K562 (cell line): Measurements from ENCODE around the gene PIK3R1. TPM values are rescaled to one million over a fixed set of nuclear protein-coding genes. Genes with fewer than 3 reads are reported as not detected.

Experiments
- ATAC-seq: fragments of 200-7000 bp; cut with Tn5 transposase; 3 replicates; pipeline ENCODE4 v1.9.1; 2020; ENCODE audit warnings: moderate library complexity
- BruUV-seq: library from RNA; stranded (reverse); fragments of 400-500 nt; replicated peaks from 2 replicates; lab custom pipeline; 2021; lab: Mats Ljungman, UMichigan
- CTCF ChIA-PET: fragments of 300-600 bp; formaldehyde crosslinking; extraction: SDS; loops from one replicate; lab custom pipeline; 2021; ENCODE audit warnings: low intra/inter-chr PET ratio; lab: Yijun Ruan, JAX
- POLR2A ChIA-PET: fragments of 300-600, 350-650 bp; sonication (Branson Sonifier 250); formaldehyde crosslinking; extraction: SDS; loops from one replicate; lab custom pipeline; 2021; ENCODE audit warnings: antibody characterized with exemption, inconsistent platforms; lab: Yijun Ruan, JAX
- DNase-seq, 4 experiments: peaks; one replicate each; pipeline versions ENCODE4 v3.0.0 to v3.0.0-alpha.2; 2011 to 2018; ENCODE audit warnings: low spot score in 3 of 4, mixed read lengths in 3 of 4; ENCODE audit errors: extremely low read depth in 1 of 4
- FAIRE-seq: peaks from 2 replicates; lab custom pipeline; 2011; peaks lifted over from hg19 to GRCh38; lab: Jason Lieb, UNC
- H2AFZ ChIP-seq: 2 replicates; pipeline ENCODE4 v1.6.0; 2011; ENCODE audit warnings: low read depth, low read length, control low read depth, inconsistent platforms
- H3K27ac ChIP-seq: fragments of 200-600 bp; 3 replicates; pipeline ENCODE4 v1.8.0; 2011; ENCODE audit warnings: low read depth, mild to moderate bottlenecking, control low read depth, inconsistent platforms, low read length, moderate library complexity, mixed read lengths; ENCODE audit errors: extremely low read depth
- H3K27me3 ChIP-seq, 2 experiments: fragments of 300-600 bp in 1 of 2; 2 replicates in 1 of 2; 3 replicates in 1 of 2; pipeline versions ENCODE4 v1.6.0 to v1.8.0; 2011; ENCODE audit warnings: inconsistent platforms in 2 of 2, low read length in 2 of 2, mild to moderate bottlenecking in 1 of 2, mixed read lengths in 1 of 2, moderate library complexity in 1 of 2; ENCODE audit not compliant: control insufficient read depth in 2 of 2, insufficient read depth in 2 of 2
- H3K36me3 ChIP-seq: fragments of 300-600 bp; 3 replicates; pipeline ENCODE4 v1.8.0; 2011; ENCODE audit warnings: mild to moderate bottlenecking, low read length, inconsistent platforms; ENCODE audit not compliant: control insufficient read depth, insufficient read depth
- H3K4me1 ChIP-seq, 2 experiments: fragments of 200-600 bp in 1 of 2; replicated peaks in 1 of 2; 2 replicates in 1 of 2; 3 replicates in 1 of 2; pipeline versions ENCODE4 v1.5.1 to v1.8.0; 2011; ENCODE audit warnings: inconsistent platforms in 2 of 2, low read length in 2 of 2, mild to moderate bottlenecking in 1 of 2, mixed read lengths in 1 of 2, moderate library complexity in 1 of 2; ENCODE audit not compliant: control insufficient read depth in 2 of 2, insufficient read depth in 2 of 2
- H3K4me2 ChIP-seq: 2 replicates; pipeline ENCODE4 v1.6.1; 2011; ENCODE audit warnings: low read length, control low read depth, inconsistent platforms, mixed read lengths; ENCODE audit not compliant: insufficient read depth
- H3K4me3 ChIP-seq: fragments of 200-600 bp; sonication (generic), shearing (Covaris generic); 2 replicates; pipeline ENCODE4 v1.5.1; 2016; ENCODE audit warnings: control low read depth, inconsistent platforms
- H3K79me2 ChIP-seq: fragments of 200-600 bp; 3 replicates; pipeline ENCODE4 v1.8.0; 2011; ENCODE audit warnings: low read length, inconsistent platforms; ENCODE audit not compliant: control insufficient read depth, insufficient read depth
- H3K9ac ChIP-seq, 2 experiments: 2 replicates each; pipeline versions ENCODE4 v1.6.0 to v1.6.1; 2011; ENCODE audit warnings: low read depth in 2 of 2, low read length in 2 of 2, control low read depth in 1 of 2, inconsistent platforms in 1 of 2, mild to moderate bottlenecking in 1 of 2, mixed read lengths in 1 of 2; ENCODE audit not compliant: insufficient read depth in 1 of 2
- H3K9me1 ChIP-seq: one replicate; pipeline ENCODE4 v1.6.0; 2011; ENCODE audit warnings: inconsistent platforms, mild to moderate bottlenecking, low read length, moderate library complexity; ENCODE audit not compliant: control insufficient read depth, insufficient read depth
- H3K9me3 ChIP-seq: replicated peaks from 2 replicates; pipeline ENCODE4 v1.5.1; 2011; ENCODE audit warnings: low read depth, low read length, inconsistent platforms; ENCODE audit not compliant: control insufficient read depth, insufficient read depth
- H4K20me1 ChIP-seq: replicated peaks from 2 replicates; pipeline ENCODE4 v1.6.1; 2011; ENCODE audit warnings: low read length, inconsistent platforms, mixed read lengths; ENCODE audit not compliant: control insufficient read depth, insufficient read depth
- ADNP ChIP-seq: fragments of 200-800 bp; sonication (Bioruptor generic); IDR thresholded peaks from 2 replicates; pipeline ENCODE4 v1.6.1; 2016; ENCODE audit warnings: missing genetic modification characterization, missing compliant biosample characterization
- BHLHE40 ChIP-seq: IDR thresholded peaks from 2 replicates; pipeline ENCODE4 v1.6.1; 2011; ENCODE audit warnings: low read length, improper control_type of control experiment
- E2F3 ChIP-seq: fragments of 250-450 bp; sonication (Bioruptor Pico); IDR thresholded peaks from 2 replicates; pipeline ENCODE4 v1.4.0; 2020; ENCODE audit warnings: mild to moderate bottlenecking
- E2F6 ChIP-seq, 2 experiments: IDR thresholded peaks; 2 replicates each; pipeline ENCODE4 v1.6.1; 2011; ENCODE audit warnings: borderline replicate concordance in 1 of 2, control low read depth in 1 of 2, low read depth in 1 of 2, low read length in 1 of 2, mild to moderate bottlenecking in 1 of 2, mixed read lengths in 1 of 2, moderate library complexity in 1 of 2; ENCODE audit not compliant: insufficient read depth in 1 of 2, insufficient read length in 1 of 2, poor library complexity in 1 of 2, severe bottlenecking in 1 of 2; ENCODE audit errors: extremely low read depth in 1 of 2
- HDAC2 ChIP-seq: fragments of 450-650 bp; IDR thresholded peaks from 2 replicates; pipeline ENCODE4 v1.6.1; 2016; ENCODE audit warnings: mild to moderate bottlenecking
- HIVEP1 ChIP-seq: fragments of 250-450 bp; sonication (Bioruptor Pico); IDR thresholded peaks from 2 replicates; pipeline ENCODE4 v1.4.0; 2020; ENCODE audit warnings: mild to moderate bottlenecking
- HOXB6 ChIP-seq: fragments of 250-450 bp; sonication (Bioruptor Pico); IDR thresholded peaks from 2 replicates; pipeline ENCODE4 v1.5.1; 2022; ENCODE audit warnings: mild to moderate bottlenecking, borderline replicate concordance
- IRF1 ChIP-seq: sonication (generic); formaldehyde crosslinking; IDR thresholded peaks from 2 replicates; pipeline ENCODE4 v1.8.0; 2022; ENCODE audit warnings: missing genetic modification reagents, mild to moderate bottlenecking, borderline replicate concordance
- PKNOX1 ChIP-seq: fragments of 450-650 bp; IDR thresholded peaks from 2 replicates; pipeline ENCODE4 v1.6.1; 2016
- RCOR1 ChIP-seq, 2 experiments: IDR thresholded peaks; 2 replicates each; pipeline ENCODE4 v1.6.1; 2012; ENCODE audit warnings: low read depth in 2 of 2, low read length in 2 of 2, borderline replicate concordance in 1 of 2, improper control_type of control experiment in 1 of 2
- WGBS: fragments of 100-300 bp; shearing (Covaris generic); methylation state at CpG from one replicate; pipeline ENCODE4 v1.1.6; 2016; ENCODE audit warnings: low coverage, mixed read lengths; ENCODE audit not compliant: insufficient coverage; ENCODE audit errors: missing lambda C conversion rate; 5-methylcytosine and 5-hydroxymethylcytosine counted together
- in situ Hi-C: fragments of 300-500 bp; cut with MboI; formaldehyde crosslinking; loops from 4 replicates; pipeline ENCODE4 v1.15.0; 2018; ENCODE audit warnings: inconsistent platforms, mixed read lengths
- intact Hi-C: fragments of 100-400 bp; cut with micrococcal nuclease; formaldehyde crosslinking; loops from 2 replicates; pipeline ENCODE4 v1.14.2; 2022
- polyA plus RNA-seq, 8 experiments: library from polyadenylated mRNA; depleted of rRNA in 4 of 8; stranded (reverse) in 5 of 8; unstranded in 3 of 8; fragments of >200 nt; fragmentation: Nextera tagmentation in 2 of 8; fragmentation: Illumina TruSeq in 1 of 8; extraction: Ambion mirVana in 2 of 8; extraction: Trizol in 1 of 8; gene quantifications; 2 replicates each; pipeline versions ENCODE4 v1.2.1 to v1.2.3, GENCODE V29; 2011 to 2014; ENCODE audit warnings: inconsistent platforms in 1 of 8, missing spikeins in 1 of 8
- total RNA-seq, 7 experiments: library from RNA; depleted of rRNA in 6 of 7; stranded (reverse); fragments of >200 nt in 6 of 7; fragmentation: Illumina TruSeq in 2 of 7; extraction: Trizol in 2 of 7; gene quantifications; 2 replicates each; pipeline versions ENCODE4 v1.2.1 to v1.2.3, GENCODE V29; 2011 to 2021; ENCODE audit warnings: low replicate concordance in 1 of 7

PIK3R1 gene
- total and polyA plus RNA-seq, 9 of the 15 experiments (the other 6 are each of a cell fraction or from before 2014, with no cell fraction given): 1.1 to 9.7 (median 4.8) TPM

GRCh38 chr5:68314465-68314864, 98.9 kb downstream of the PIK3R1 start (continued):
- TF ChIP-seq IRF1 (CRISPR knock-in tag) (no peak), RCOR1 (IDR thresholded peaks at IDR 0.05; ENCODE audit: borderline replicate concordance in 1 of 2, low read depth in 2 of 2, low read length in 2 of 2) (peak in 1 of 2 experiments; percentile 49; a peak in 1 of 4 replicates), HDAC2 (0 out of 2 replicates have a peak, but pooled peaks have one; percentile 32), ADNP (tag) (peak; percentile 69; the same call in 1 of the 2 replicates), E2F3 (CRISPR knock-in tag) (no peak), E2F6 (IDR thresholded peaks at IDR 0.05; ENCODE audit: borderline replicate concordance in 1 of 2, extremely low read depth in 1 of 2, insufficient read depth in 1 of 2, insufficient read length in 1 of 2, low read depth in 1 of 2, low read length in 1 of 2, poor library complexity in 1 of 2, severe bottlenecking in 1 of 2) (no peak)
- TF ChIP-seq, all 486 proteins: peak for 7

GRCh38 chr5:68315679-68316271, 100.2 kb downstream of the PIK3R1 start:
- CTCF ChIA-PET: no interaction called here
- TF ChIP-seq BHLHE40: no peak
- TF ChIP-seq HOXB6: no peak
- 0 out of 2 replicates have a peak, but pooled peaks have one; percentile 2 for TF ChIP-seq PKNOX1
- TF ChIP-seq HIVEP1 (CRISPR knock-in tag): no peak
- TF ChIP-seq, all 486 proteins: peak for 1
- peak; percentile 50 for ATAC-seq
- H3K9me1 ChIP-seq: no peaks in the 10 kb centered on the region
- H3K27me3 ChIP-seq: no peaks in the 10 kb centered on the region
- intact Hi-C loops: no loop called here
- H3K9ac ChIP-seq: peak overlapping the region in 1 of 2 experiments; percentile 6; a peak in 1 of 4 replicates
- H2AFZ ChIP-seq: no peak overlapping the region
- no peak overlapping the region for H3K27ac ChIP-seq
- H3K4me2 ChIP-seq: no peak overlapping the region
- POLR2A ChIA-PET: interaction anchor here (1.5 to 1.8 kb wide), 2 partner anchors 8 to 14 kb away, joined by 5 to 7 read pairs; no protein-coding TSS in a partner anchor
- DNase-seq: no peak
- H3K4me3 ChIP-seq: no peak overlapping the region
- no peaks in the 10 kb centered on the region for H3K9me3 ChIP-seq
- no TSS peak for BruUV-seq
- in situ Hi-C loops: no loop called here
- H4K20me1 ChIP-seq: no peaks in the 10 kb centered on the region
- 57% methylated on average over 6 of the region's 6 CpGs for WGBS
- H3K36me3 ChIP-seq: no peaks in the 10 kb centered on the region
- H3K4me1 ChIP-seq: peaks cover 24 to 38% of the 10 kb centered on the region in 2 experiments; a peak in 4 of 5 replicates
- no peak for FAIRE-seq
- H3K79me2 ChIP-seq: no peaks in the 10 kb centered on the region
